Mesendoderm (in vitro differentiated cells): ENCODE measurements around the gene SIM2.

Source experiments
- DNase-seq: peaks from one replicate; pipeline ENCODE4 v3.0.0; 2013
- H2AK5ac ChIP-seq: 2 replicates; pipeline ENCODE4 v1.6.1; 2013; ENCODE audit warnings: low read length, inconsistent platforms
- H2BK120ac ChIP-seq: 2 replicates; pipeline ENCODE4 v1.6.1; 2013; ENCODE audit warnings: low read depth, mild to moderate bottlenecking, low read length, moderate library complexity, mixed read lengths
- H2BK15ac ChIP-seq: replicated peaks from 2 replicates; pipeline ENCODE4 v1.6.1; 2013; ENCODE audit warnings: low read depth, mild to moderate bottlenecking, moderate library complexity
- H2BK5ac ChIP-seq: 2 replicates; pipeline ENCODE4 v1.6.1; 2013; ENCODE audit warnings: low read length, inconsistent platforms
- H3K18ac ChIP-seq: 2 replicates; pipeline ENCODE4 v1.6.1; 2013; ENCODE audit warnings: mild to moderate bottlenecking, low read length, mixed read lengths
- H3K23ac ChIP-seq: one replicate; pipeline ENCODE4 v1.6.1; 2013; ENCODE audit warnings: low read length
- H3K27ac ChIP-seq: 2 replicates; pipeline ENCODE4 v1.5.1; 2013; ENCODE audit warnings: low read depth, mild to moderate bottlenecking, inconsistent platforms, low read length, moderate library complexity
- H3K27me3 ChIP-seq: 2 replicates; pipeline ENCODE4 v1.6.1; 2013; ENCODE audit warnings: low read length, control low read depth, mild to moderate bottlenecking, inconsistent platforms; ENCODE audit not compliant: insufficient read depth, poor library complexity
- H3K36me3 ChIP-seq: 2 replicates; pipeline ENCODE4 v1.6.1; 2013; ENCODE audit warnings: low read length, inconsistent platforms; ENCODE audit not compliant: control insufficient read depth, insufficient read depth
- H3K4ac ChIP-seq: one replicate; pipeline ENCODE4 v1.6.1; 2013; ENCODE audit warnings: low read depth, mild to moderate bottlenecking, low read length, moderate library complexity
- H3K4me1 ChIP-seq: 2 replicates; pipeline ENCODE4 v1.6.1; 2013; ENCODE audit warnings: low read depth, low read length, inconsistent platforms; ENCODE audit not compliant: control insufficient read depth
- H3K4me2 ChIP-seq: 2 replicates; pipeline ENCODE4 v1.6.1; 2013; ENCODE audit warnings: low read length
- H3K4me3 ChIP-seq: 2 replicates; pipeline ENCODE4 v1.5.1; 2013; ENCODE audit warnings: mild to moderate bottlenecking, low read length
- H3K56ac ChIP-seq: one replicate; pipeline ENCODE4 v1.6.1; 2013; ENCODE audit warnings: low read length
- H3K79me1 ChIP-seq: 2 replicates; pipeline ENCODE4 v1.6.1; 2013; ENCODE audit warnings: low read length, inconsistent platforms
- H3K79me2 ChIP-seq: 2 replicates; pipeline ENCODE4 v1.6.1; 2013; ENCODE audit warnings: mild to moderate bottlenecking, low read length; ENCODE audit not compliant: control insufficient read depth, insufficient read depth
- H3K9ac ChIP-seq: 2 replicates; pipeline ENCODE4 v1.6.1; 2013; ENCODE audit warnings: low read length, inconsistent platforms
- H4K5ac ChIP-seq: one replicate; pipeline ENCODE4 v1.6.1; 2013; ENCODE audit warnings: low read length
- H4K8ac ChIP-seq: one replicate; pipeline ENCODE4 v1.6.1; 2013; ENCODE audit warnings: low read depth, mild to moderate bottlenecking, control low read depth, low read length, moderate library complexity
- WGBS: extraction: QIAGEN DNeasy Blood & Tissue Kit; methylation state at CpG from one replicate; pipeline ENCODE4 v1.1.7; 2013; ENCODE audit warnings: low lambda C conversion rate, missing lambda C conversion rate; ENCODE audit not compliant: insufficient coverage; ENCODE audit errors: extremely low coverage; 5-methylcytosine and 5-hydroxymethylcytosine counted together

The SIM2 gene

DNA sequence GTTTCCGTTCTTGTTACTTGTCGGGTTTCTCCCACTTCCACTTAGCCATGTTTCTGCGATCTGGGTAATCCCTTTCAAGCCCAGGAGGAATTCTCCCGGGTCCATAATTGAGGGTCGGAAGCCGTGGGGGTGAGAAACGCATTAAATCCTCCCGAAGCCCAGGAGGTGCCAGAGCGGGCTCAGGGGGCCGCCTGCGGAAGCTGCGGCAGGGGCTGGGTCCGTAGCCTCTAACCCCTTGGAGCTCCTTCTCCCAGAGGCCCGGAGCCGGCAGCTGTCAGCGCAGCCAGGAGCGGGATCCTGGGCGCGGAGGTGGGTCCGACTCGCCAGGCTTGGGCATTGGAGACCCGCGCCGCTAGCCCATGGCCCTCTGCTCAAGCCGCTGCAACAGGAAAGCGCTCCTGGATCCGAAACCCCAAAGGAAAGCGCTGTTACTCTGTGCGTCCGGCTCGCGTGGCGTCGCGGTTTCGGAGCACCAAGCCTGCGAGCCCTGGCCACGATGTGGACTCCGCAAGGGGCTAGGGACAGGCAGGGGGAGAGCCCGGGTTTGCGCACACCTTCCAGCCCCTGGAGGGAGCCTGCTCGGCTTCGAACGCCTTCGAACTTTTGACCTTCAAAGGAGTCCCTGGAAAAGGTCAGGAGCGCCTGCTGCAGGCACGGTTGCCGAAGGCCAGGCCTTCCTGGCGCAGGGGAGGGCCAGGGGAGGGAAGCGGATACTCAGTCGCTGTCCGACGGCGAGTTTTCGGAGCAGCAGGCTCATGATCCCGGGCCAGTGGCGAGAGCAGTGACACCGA lies 1.7 kb upstream of the SIM2 start:
- no peak overlapping the region for H4K5ac ChIP-seq
- no peak overlapping the region for H2BK15ac ChIP-seq
- H3K4me3 ChIP-seq, result no peak overlapping the region
- no peak overlapping the region for H4K8ac ChIP-seq
- no peaks in the 10 kb centered on the region for H3K79me1 ChIP-seq
- DNase-seq, result peak; percentile 80
- no peak overlapping the region for H3K27ac ChIP-seq
- H3K23ac ChIP-seq, result peak overlapping the region; percentile 80
- no peaks in the 10 kb centered on the region for H3K79me2 ChIP-seq
- H2BK120ac ChIP-seq, result no peak overlapping the region
- H3K27me3 ChIP-seq, result peaks cover 93% of the 10 kb centered on the region
- no peak overlapping the region for H2BK5ac ChIP-seq
- H3K4ac ChIP-seq, result no peak overlapping the region
- no peak overlapping the region for H3K9ac ChIP-seq
- no CpG with 5 or more reads among the region's 58 CpGs for WGBS
- H3K18ac ChIP-seq, result no peak overlapping the region
- peak overlapping the region; percentile 11 for H3K56ac ChIP-seq
- H3K4me1 ChIP-seq, result no peaks in the 10 kb centered on the region
- no peaks in the 10 kb centered on the region for H3K36me3 ChIP-seq
- peak overlapping the region; percentile 29 for H3K4me2 ChIP-seq
- H2AK5ac ChIP-seq, result no peak overlapping the region

DNA sequence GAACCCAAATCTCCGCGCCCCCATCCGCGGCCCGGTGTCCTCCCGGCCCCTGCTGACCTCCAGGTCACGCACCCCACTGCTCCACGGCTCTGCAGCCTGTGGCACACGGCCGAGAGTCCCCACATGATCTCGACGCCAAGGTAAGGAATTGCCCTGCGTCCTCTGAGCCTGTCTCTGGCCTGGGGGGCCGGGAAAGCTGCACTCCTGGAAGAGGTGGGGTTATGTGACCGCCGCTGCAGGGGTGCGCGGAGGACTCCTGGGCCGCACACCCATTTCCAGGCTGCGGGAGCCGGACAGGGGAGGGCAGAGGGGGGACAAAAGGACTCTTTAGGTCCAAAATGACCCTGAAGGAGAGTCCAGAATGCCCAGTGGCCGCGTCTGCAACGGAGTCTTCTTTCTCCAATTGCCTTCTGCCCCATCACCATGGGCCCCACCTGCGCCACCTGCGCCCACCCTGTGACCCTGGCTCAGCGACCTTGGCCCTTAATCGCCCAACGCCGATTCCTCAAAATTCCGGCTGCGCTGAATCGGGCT lies 997 bp upstream of the SIM2 start:
- no CpG with 5 or more reads among the region's 33 CpGs for WGBS
- H3K79me1 ChIP-seq, result no peaks in the 10 kb centered on the region
- no peak overlapping the region for H2BK15ac ChIP-seq
- H3K4me2 ChIP-seq, result no peak overlapping the region
- H2BK5ac ChIP-seq, result no peak overlapping the region
- no peak overlapping the region for H2BK120ac ChIP-seq
- no peaks in the 10 kb centered on the region for H3K36me3 ChIP-seq
- no peak overlapping the region for H4K5ac ChIP-seq
- H3K23ac ChIP-seq, result no peak overlapping the region
- no peak overlapping the region for H3K4ac ChIP-seq
- no peak overlapping the region for H3K27ac ChIP-seq
- H2AK5ac ChIP-seq, result no peak overlapping the region
- peak overlapping the region; percentile 7 for H3K56ac ChIP-seq
- no peaks in the 10 kb centered on the region for H3K4me1 ChIP-seq
- H3K4me3 ChIP-seq, result no peak overlapping the region
- no peak overlapping the region for H3K9ac ChIP-seq
- peaks cover 94% of the 10 kb centered on the region for H3K27me3 ChIP-seq
- no peak overlapping the region for H4K8ac ChIP-seq
- no peaks in the 10 kb centered on the region for H3K79me2 ChIP-seq
- no peak for DNase-seq
- no peak overlapping the region for H3K18ac ChIP-seq

DNA sequence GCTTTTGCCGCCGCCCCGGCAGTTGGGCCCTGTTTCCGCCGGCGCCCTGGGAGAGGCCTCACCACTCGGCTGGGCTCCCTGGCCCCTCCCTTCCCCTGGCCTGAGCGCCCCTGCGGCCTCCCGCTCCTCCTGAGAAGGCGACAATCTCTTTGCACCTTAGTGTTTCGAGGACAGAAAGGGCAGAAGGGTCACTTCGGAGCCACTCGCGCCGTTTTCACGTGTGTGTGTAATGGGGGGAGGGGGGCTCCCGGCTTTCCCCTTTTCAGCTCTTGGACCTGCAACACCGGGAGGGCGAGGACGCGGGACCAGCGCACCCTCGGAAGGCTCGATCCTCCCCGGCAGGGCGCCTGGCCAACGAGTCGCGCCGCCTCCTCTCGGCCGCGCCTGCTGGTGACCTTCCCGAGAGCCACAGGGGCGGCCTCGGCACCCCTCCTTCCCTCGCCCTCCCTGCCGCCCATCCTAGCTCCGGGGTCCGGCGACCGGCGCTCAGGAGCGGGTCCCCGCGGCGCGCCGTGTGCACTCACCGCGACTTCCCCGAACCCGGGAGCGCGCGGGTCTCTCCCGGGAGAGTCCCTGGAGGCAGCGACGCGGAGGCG lies 432 bp upstream of the SIM2 start:
- Histone ChIP-seq H4K5ac (no peak overlapping the region), H3K79me1 (no peaks in the 10 kb centered on the region), H3K4ac (no peak overlapping the region), H2BK120ac (no peak overlapping the region), H3K27ac (no peak overlapping the region), H3K9ac (peak overlapping the region; percentile 45), H3K79me2 (no peaks in the 10 kb centered on the region), H3K4me3 (no peak overlapping the region), H3K27me3 (peaks cover 95% of the 10 kb centered on the region), H3K36me3 (no peaks in the 10 kb centered on the region), H2AK5ac (no peak overlapping the region), H3K4me2 (peak overlapping the region; percentile 64), H2BK15ac (no peak overlapping the region), H3K4me1 (no peaks in the 10 kb centered on the region), H3K23ac (no peak overlapping the region), H4K8ac (no peak overlapping the region), H3K18ac (no peak overlapping the region), H3K56ac (peak overlapping the region; percentile 67), H2BK5ac (no peak overlapping the region)
- peak; percentile 53 for DNase-seq
- WGBS, result no CpG with 5 or more reads among the region's 62 CpGs

DNA sequence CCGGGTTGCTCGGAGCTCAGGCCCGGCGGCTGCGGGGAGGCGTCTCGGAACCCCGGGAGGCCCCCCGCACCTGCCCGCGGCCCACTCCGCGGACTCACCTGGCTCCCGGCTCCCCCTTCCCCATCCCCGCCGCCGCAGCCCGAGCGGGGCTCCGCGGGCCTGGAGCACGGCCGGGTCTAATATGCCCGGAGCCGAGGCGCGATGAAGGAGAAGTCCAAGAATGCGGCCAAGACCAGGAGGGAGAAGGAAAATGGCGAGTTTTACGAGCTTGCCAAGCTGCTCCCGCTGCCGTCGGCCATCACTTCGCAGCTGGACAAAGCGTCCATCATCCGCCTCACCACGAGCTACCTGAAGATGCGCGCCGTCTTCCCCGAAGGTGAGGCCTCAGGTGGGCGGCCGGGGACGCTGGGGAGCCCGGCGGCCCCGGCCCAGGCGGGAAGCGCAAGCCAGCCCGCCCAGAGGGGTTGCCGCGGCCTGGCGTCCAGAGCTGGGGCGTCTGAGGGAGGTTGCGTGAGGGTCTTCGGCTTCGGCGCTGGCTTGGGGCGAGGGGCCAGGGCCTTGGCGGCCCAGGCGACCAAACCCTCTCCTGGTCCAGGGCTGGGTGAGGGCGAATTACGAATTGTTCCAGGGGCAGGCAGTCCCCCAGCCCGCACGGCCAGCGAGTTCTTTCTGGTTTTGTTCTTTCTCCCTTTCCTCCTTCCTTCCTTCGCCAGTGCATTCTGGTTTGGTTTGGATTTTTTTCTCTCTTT lies 805 bp downstream of the SIM2 start:
- Histone ChIP-seq H2AK5ac (no peak overlapping the region), H3K56ac (peak overlapping the region; percentile 52), H4K8ac (no peak overlapping the region), H3K79me2 (no peaks in the 10 kb centered on the region), H2BK5ac (no peak overlapping the region), H3K9ac (no peak overlapping the region), H3K79me1 (no peaks in the 10 kb centered on the region), H3K4ac (no peak overlapping the region), H4K5ac (no peak overlapping the region), H3K4me3 (no peak overlapping the region), H3K27me3 (peaks cover 95% of the 10 kb centered on the region), H3K27ac (no peak overlapping the region), H3K4me2 (peak overlapping the region; percentile 54), H2BK15ac (no peak overlapping the region), H3K36me3 (no peaks in the 10 kb centered on the region), H3K4me1 (no peaks in the 10 kb centered on the region), H3K23ac (no peak overlapping the region), H2BK120ac (no peak overlapping the region), H3K18ac (no peak overlapping the region)
- no CpG with 5 or more reads among the region's 67 CpGs for WGBS
- DNase-seq, result peak; percentile 28

DNA sequence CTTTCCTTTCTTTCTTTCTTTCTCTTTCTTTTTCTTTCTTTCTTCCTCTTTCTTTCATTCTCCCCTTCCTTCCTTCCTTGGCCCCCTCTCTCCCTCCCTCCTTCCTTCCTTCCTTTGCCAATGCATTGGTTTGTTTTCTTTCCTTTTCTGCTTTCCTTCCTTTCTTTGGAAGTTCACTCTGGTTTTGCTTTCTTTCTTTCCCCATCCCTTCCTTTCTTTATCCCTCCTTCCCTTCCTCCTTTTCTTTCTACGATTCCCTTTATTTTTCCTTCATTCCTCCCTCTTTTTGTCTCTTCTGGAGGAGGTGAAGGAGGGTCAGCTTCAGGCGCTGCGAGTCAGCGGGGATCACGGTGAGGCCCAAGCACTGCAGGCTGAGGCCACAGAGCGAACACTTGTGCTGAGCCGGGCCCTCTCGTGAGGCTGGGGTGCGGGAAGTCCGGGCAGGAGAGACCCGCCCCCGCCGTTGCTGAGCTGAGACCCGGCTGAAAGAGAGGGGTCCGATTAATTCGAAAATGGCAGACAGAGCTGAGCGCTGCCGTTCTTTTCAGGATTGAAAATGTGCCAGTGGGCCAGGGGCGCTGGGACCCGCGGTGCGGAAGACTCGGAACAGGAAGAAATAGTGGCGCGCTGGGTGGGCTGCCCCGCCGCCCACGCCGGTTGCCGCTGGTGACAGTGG lies 1.5 kb downstream of the SIM2 start:
- Histone ChIP-seq H3K4me3 (no peak overlapping the region), H3K18ac (no peak overlapping the region), H3K4me2 (no peak overlapping the region), H3K23ac (no peak overlapping the region), H2AK5ac (no peak overlapping the region), H3K4me1 (no peaks in the 10 kb centered on the region), H3K79me1 (no peaks in the 10 kb centered on the region), H4K5ac (no peak overlapping the region), H2BK15ac (no peak overlapping the region), H3K36me3 (no peaks in the 10 kb centered on the region), H3K27me3 (peaks cover 95% of the 10 kb centered on the region), H2BK5ac (no peak overlapping the region), H3K27ac (no peak overlapping the region), H3K9ac (no peak overlapping the region), H4K8ac (no peak overlapping the region), H2BK120ac (no peak overlapping the region), H3K56ac (no peak overlapping the region), H3K4ac (no peak overlapping the region), H3K79me2 (no peaks in the 10 kb centered on the region)
- DNase-seq, result peak; percentile 23
- WGBS, result 100% methylated on average over 1 of the region's 30 CpGs
